Dendritic cell treated with granulocyte-macrophage colony-stimulating factor and Interleukin-4, amounts not matched to agents 40 ng/mL and 50 ng/mL, for 4 days (primary cell): Measurements from ENCODE around the gene ARPC1A.
"Not testable (repeated sequence)": the region's sequence is repeated elsewhere in the genome, so short reads cannot be mapped to it uniquely, and the experiment has no call there.

Experiments used
- H3K27ac Mint-ChIP-seq: one replicate; pipeline ENCODE4 v1.8.0; 2022; ENCODE audit warnings: mild to moderate bottlenecking, mixed read lengths
- H3K27me3 Mint-ChIP-seq: one replicate; pipeline ENCODE4 v1.8.0; 2022; ENCODE audit warnings: mild to moderate bottlenecking, mixed read lengths
- H3K36me3 Mint-ChIP-seq: one replicate; pipeline ENCODE4 v1.8.0; 2022; ENCODE audit warnings: low read depth, mixed read lengths
- H3K4me1 Mint-ChIP-seq: one replicate; pipeline ENCODE4 v1.8.0; 2022; ENCODE audit warnings: low read depth, mixed read lengths
- H3K4me3 Mint-ChIP-seq: one replicate; pipeline ENCODE4 v1.8.0; 2022; ENCODE audit warnings: mild to moderate bottlenecking, moderate library complexity, mixed read lengths
- H3K9me3 Mint-ChIP-seq: one replicate; pipeline ENCODE4 v1.8.0; 2022; ENCODE audit warnings: mixed read lengths
- intact Hi-C: fragments of 100-400 bp; cut with micrococcal nuclease; formaldehyde crosslinking; loops from one replicate; pipeline ENCODE4 v1.15.0; 2022

The ARPC1A gene

GRCh38 chr7:99368750-99369389 is 43.2 kb downstream of the ARPC1A start:
- no peaks in the 10 kb centered on the region for H3K27me3 Mint-ChIP-seq
- no peaks in the 10 kb centered on the region for H3K9me3 Mint-ChIP-seq
- peaks cover 53% of the 10 kb centered on the region for H3K36me3 Mint-ChIP-seq
- H3K4me3 Mint-ChIP-seq = no peak overlapping the region
- peak overlapping the region; percentile 84 for H3K27ac Mint-ChIP-seq
- peaks cover 60% of the 10 kb centered on the region for H3K4me1 Mint-ChIP-seq
- intact Hi-C loops = no loop called here

GRCh38 chr7:99369767-99370391 is 44.2 kb downstream of the ARPC1A start:
- Mint-ChIP-seq H3K36me3 (peaks cover 50% of the 10 kb centered on the region), H3K27ac (peak overlapping the region; percentile 84), H3K9me3 (no peaks in the 10 kb centered on the region), H3K27me3 (no peaks in the 10 kb centered on the region), H3K4me1 (peaks cover 61% of the 10 kb centered on the region), H3K4me3 (peak overlapping the region; percentile 38)
- intact Hi-C loops = no loop called here

GRCh38 chr7:99371376-99371920 is 45.8 kb downstream of the ARPC1A start:
- intact Hi-C loops = no loop called here
- H3K4me3 Mint-ChIP-seq = no peak overlapping the region
- peaks cover 48% of the 10 kb centered on the region for H3K36me3 Mint-ChIP-seq
- no peaks in the 10 kb centered on the region for H3K27me3 Mint-ChIP-seq
- H3K4me1 Mint-ChIP-seq = peaks cover 59% of the 10 kb centered on the region
- H3K27ac Mint-ChIP-seq = peak overlapping the region; percentile 84
- no peaks in the 10 kb centered on the region for H3K9me3 Mint-ChIP-seq

- H3K4me3 Mint-ChIP-seq = peak overlapping the region; percentile 23
- H3K4me1 Mint-ChIP-seq = peaks cover 64% of the 10 kb centered on the region
- intact Hi-C loops = no loop called here
- H3K36me3 Mint-ChIP-seq = peaks cover 48% of the 10 kb centered on the region
- H3K27ac Mint-ChIP-seq = peak overlapping the region; percentile 92
- H3K27me3 Mint-ChIP-seq = no peaks in the 10 kb centered on the region
- H3K9me3 Mint-ChIP-seq = no peaks in the 10 kb centered on the region
These were observed 46.8 kb downstream of the ARPC1A start for GRCh38 chr7:99372275-99373090.

- Mint-ChIP-seq H3K4me1 (peaks cover 73% of the 10 kb centered on the region), H3K9me3 (no peaks in the 10 kb centered on the region), H3K36me3 (peaks cover 51% of the 10 kb centered on the region), H3K27ac (peak overlapping the region; percentile 92), H3K27me3 (no peaks in the 10 kb centered on the region), H3K4me3 (peak overlapping the region; percentile 86)
- intact Hi-C loops = loop anchor here (2.0 kb wide), 1 partner anchor 35 kb away; the partner anchor contains the start of genes BUD31 and PDAP1
These were observed 47.7 kb downstream of the ARPC1A start for GRCh38 chr7:99373091-99374066.

GRCh38 chr7:99374111-99375064 is 48.7 kb downstream of the ARPC1A start, which contains the start of gene ARPC1B:
TSS of gene ARPC1B (plus strand) at chr7:99374730. CDS start at chr7:99385715, 10,985 bp downstream.
- Mint-ChIP-seq H3K4me1 (peaks cover 70% of the 10 kb centered on the region), H3K27me3 (no peaks in the 10 kb centered on the region), H3K4me3 (peak within 1 kb of the TSS; percentile 86), H3K9me3 (no peaks in the 10 kb centered on the region), H3K36me3 (peaks cover 51% of the 10 kb centered on the region), H3K27ac (peak within 1 kb of the TSS; percentile 92)
- intact Hi-C loops = loop anchor here (2.0 to 5.0 kb wide), 2 partner anchors 34 to 47 kb away; partner anchors contain the start of genes ARPC1A, BUD31 and PDAP1

GRCh38 chr7:99375070-99375807 is 49.5 kb downstream of the ARPC1A start:
- Mint-ChIP-seq H3K4me1 (peaks cover 70% of the 10 kb centered on the region), H3K4me3 (peak overlapping the region; percentile 86), H3K36me3 (peaks cover 58% of the 10 kb centered on the region), H3K27ac (peak overlapping the region; percentile 92), H3K27me3 (no peaks in the 10 kb centered on the region), H3K9me3 (no peaks in the 10 kb centered on the region)
- intact Hi-C loops = loop anchor here (2.0 to 5.0 kb wide), 2 partner anchors 34 to 48 kb away; partner anchors contain the start of genes ARPC1A, BUD31 and PDAP1

GRCh38 chr7:99379043-99379577 is 53.4 kb downstream of the ARPC1A start:
- no peaks in the 10 kb centered on the region for H3K27me3 Mint-ChIP-seq
- peak overlapping the region; percentile 84 for H3K4me3 Mint-ChIP-seq
- H3K4me1 Mint-ChIP-seq = peaks cover 71% of the 10 kb centered on the region
- H3K9me3 Mint-ChIP-seq = no peaks in the 10 kb centered on the region
- peak overlapping the region; percentile 92 for H3K27ac Mint-ChIP-seq
- intact Hi-C loops = loop anchor here (5.0 kb wide), 1 partner anchor 52 kb away; the partner anchor contains the start of gene ARPC1A
- peaks cover 93% of the 10 kb centered on the region for H3K36me3 Mint-ChIP-seq

GRCh38 chr7:99379693-99380031 is 54.0 kb downstream of the ARPC1A start:
- intact Hi-C loops = loop anchor here (5.0 kb wide), 1 partner anchor 52 kb away; the partner anchor contains the start of gene ARPC1A
- H3K9me3 Mint-ChIP-seq, H3K27me3 Mint-ChIP-seq: not testable (repeated sequence)
- Mint-ChIP-seq H3K4me3 (peak overlapping the region; percentile 84), H3K27ac (peak overlapping the region; percentile 92), H3K36me3 (peaks cover 94% of the 10 kb centered on the region), H3K4me1 (peaks cover 76% of the 10 kb centered on the region)

GRCh38 chr7:99380032-99380822 is 54.5 kb downstream of the ARPC1A start:
- no peaks in the 10 kb centered on the region for H3K9me3 Mint-ChIP-seq
- intact Hi-C loops = no loop called here
- H3K27me3 Mint-ChIP-seq = no peaks in the 10 kb centered on the region
- H3K4me3 Mint-ChIP-seq = peak overlapping the region; percentile 84
- H3K36me3 Mint-ChIP-seq = peaks cover 94% of the 10 kb centered on the region
- peak overlapping the region; percentile 92 for H3K27ac Mint-ChIP-seq
- H3K4me1 Mint-ChIP-seq = peaks cover 82% of the 10 kb centered on the region
